Uterus (tissue), 2 donors: Measurements from ENCODE around the gene TMEM131.

ENCODE experiments used
- CTCF ChIP-seq, 4 experiments: fragments of 200-600 bp in 2 of 4; fragments of 450-650 bp in 2 of 4; sonication (generic) in 2 of 4; IDR thresholded peaks; one replicate each; pipeline ENCODE4 v1.5.1; 2016 to 2019; ENCODE audit warnings: antibody characterized with exemption in 4 of 4, mild to moderate bottlenecking in 2 of 4, moderate library complexity in 1 of 4
- POLR2A ChIP-seq, 2 donors: fragments of 450-650 bp; IDR thresholded peaks; one replicate each; pipeline ENCODE4 v1.6.1; 2016; ENCODE audit warnings: antibody characterized with exemption in 2 of 2, mild to moderate bottlenecking in 1 of 2, moderate library complexity in 1 of 2

GRCh38 chr2:97736608-97737330 lies 259.0 kb downstream of the TMEM131 start:
- no peak for TF ChIP-seq CTCF (IDR thresholded peaks at IDR 0.05)
- TF ChIP-seq POLR2A (IDR thresholded peaks at IDR 0.05), result no peak
